GM12873 (cell line): Measurements from ENCODE around the gene GTF2A2.

Experiments used
- CTCF ChIP-seq: IDR thresholded peaks from 2 replicates; pipeline ENCODE4 v1.5.1; 2012; ENCODE audit warnings: low read depth, mild to moderate bottlenecking, moderate library complexity, low read length, control low read depth; ENCODE audit not compliant: insufficient read depth; ENCODE audit errors: missing control alignments

The GTF2A2 gene

GRCh38 chr15:59656897-59657634, at the start of gene GTF2A2:
Gene GTF2A2 (minus strand): TSS chr15:59657515. CDS start chr15:59652277, 5,238 bp downstream.
- TF ChIP-seq CTCF: no peak

GRCh38 chr15:59703979-59704796, 46.9 kb upstream of the GTF2A2 start:
- no peak for TF ChIP-seq CTCF

- no peak for TF ChIP-seq CTCF
These were observed 45.0 kb upstream of the GTF2A2 start for GRCh38 chr15:59702351-59702750.

GRCh38 chr15:59701880-59702279, 44.6 kb upstream of the GTF2A2 start:
- no peak for TF ChIP-seq CTCF

GRCh38 chr15:59699810-59700431, 42.6 kb upstream of the GTF2A2 start:
- TF ChIP-seq CTCF: no peak

- TF ChIP-seq CTCF: no peak
These were observed 39.0 kb upstream of the GTF2A2 start for GRCh38 chr15:59696332-59696731.

- no peak for TF ChIP-seq CTCF
These were observed 37.5 kb upstream of the GTF2A2 start for GRCh38 chr15:59694779-59695178.
